Vagina (tissue), 2 donors: ENCODE data around the gene RPP38.

Source experiments
- CTCF ChIP-seq, 3 experiments: fragments of 450-650 bp in 2 of 3; fragments of 200-600 bp in 1 of 3; sonication (generic) in 1 of 3; IDR thresholded peaks; one replicate each; pipeline ENCODE4 v1.5.1; 2017 to 2019; ENCODE audit warnings: antibody characterized with exemption in 3 of 3, mild to moderate bottlenecking in 2 of 3, moderate library complexity in 2 of 3
- POLR2AphosphoS5 ChIP-seq, 2 donors: sonication (generic); formaldehyde crosslinking; IDR thresholded peaks; one replicate each; pipeline ENCODE4 v1.9.0; 2017; ENCODE audit warnings: antibody characterized with exemption in 2 of 2, mild to moderate bottlenecking in 2 of 2, low read depth in 1 of 2; ENCODE audit not compliant: insufficient read depth in 1 of 2

GRCh38 chr10:15052121-15052520 lies 45.0 kb upstream of the RPP38 start:
- TF ChIP-seq CTCF (IDR thresholded peaks at IDR 0.05) (no peak), POLR2AphosphoS5 (IDR thresholded peaks at IDR 0.05; ENCODE audit: insufficient read depth in 1 of 2, low read depth in 1 of 2) (no peak)
